Liver (tissue), 3 donors: ENCODE results near the gene CAPZB.

Experiments
- ATF3 ChIP-seq: IDR thresholded peaks from 2 replicates; pipeline ENCODE4 v1.6.1; 2016; ENCODE audit warnings: antibody characterized with exemption
- CTCF ChIP-seq: fragments of 150-350 bp; IDR thresholded peaks from 2 replicates; pipeline ENCODE4 v1.5.1; 2017; ENCODE audit warnings: improper control_type of control experiment, low read depth, low read length; ENCODE audit not compliant: missing input control
- GABPA ChIP-seq, 2 donors: IDR thresholded peaks in 1 of 2; conservative IDR thresholded peaks in 1 of 2; 2 replicates each; pipeline ENCODE4 v1.6.1; 2016; ENCODE audit warnings: antibody characterized with exemption in 2 of 2, mild to moderate bottlenecking in 1 of 2, moderate library complexity in 1 of 2
- HNF4A ChIP-seq, 2 donors: conservative IDR thresholded peaks; 2 replicates each; pipeline ENCODE4 v1.6.1; 2016; ENCODE audit warnings: antibody characterized with exemption in 2 of 2, mild to moderate bottlenecking in 2 of 2
- RXRA ChIP-seq, 2 donors: IDR thresholded peaks; 2 replicates each; pipeline ENCODE4 v1.6.1; 2017 to 2018; ENCODE audit warnings: antibody characterized with exemption in 2 of 2, mild to moderate bottlenecking in 1 of 2
- SP1 ChIP-seq: IDR thresholded peaks from 2 replicates; pipeline ENCODE4 v1.6.1; 2018; ENCODE audit warnings: antibody characterized with exemption, mild to moderate bottlenecking
- donor health status: healthy.
- donor health status: healthy.

GRCh38 chr1:19331262-19331878 lies 154.0 kb downstream of the CAPZB start:
- TF ChIP-seq HNF4A (conservative IDR thresholded peaks at IDR 0.05) (no peak), CTCF (no peak), GABPA (IDR thresholded peaks at IDR 0.05 in 1 of 2, conservative IDR thresholded peaks at IDR 0.05 in 1 of 2) (no peak), RXRA (IDR thresholded peaks at IDR 0.05) (no peak), ATF3 (no peak), SP1 (no peak)
